ENCODE results near the gene NFIX.
"Not testable (repeated sequence)": the region's sequence is repeated elsewhere in the genome, so short reads cannot be mapped to it uniquely, and the experiment has no call there.

The NFIX gene

DNA sequence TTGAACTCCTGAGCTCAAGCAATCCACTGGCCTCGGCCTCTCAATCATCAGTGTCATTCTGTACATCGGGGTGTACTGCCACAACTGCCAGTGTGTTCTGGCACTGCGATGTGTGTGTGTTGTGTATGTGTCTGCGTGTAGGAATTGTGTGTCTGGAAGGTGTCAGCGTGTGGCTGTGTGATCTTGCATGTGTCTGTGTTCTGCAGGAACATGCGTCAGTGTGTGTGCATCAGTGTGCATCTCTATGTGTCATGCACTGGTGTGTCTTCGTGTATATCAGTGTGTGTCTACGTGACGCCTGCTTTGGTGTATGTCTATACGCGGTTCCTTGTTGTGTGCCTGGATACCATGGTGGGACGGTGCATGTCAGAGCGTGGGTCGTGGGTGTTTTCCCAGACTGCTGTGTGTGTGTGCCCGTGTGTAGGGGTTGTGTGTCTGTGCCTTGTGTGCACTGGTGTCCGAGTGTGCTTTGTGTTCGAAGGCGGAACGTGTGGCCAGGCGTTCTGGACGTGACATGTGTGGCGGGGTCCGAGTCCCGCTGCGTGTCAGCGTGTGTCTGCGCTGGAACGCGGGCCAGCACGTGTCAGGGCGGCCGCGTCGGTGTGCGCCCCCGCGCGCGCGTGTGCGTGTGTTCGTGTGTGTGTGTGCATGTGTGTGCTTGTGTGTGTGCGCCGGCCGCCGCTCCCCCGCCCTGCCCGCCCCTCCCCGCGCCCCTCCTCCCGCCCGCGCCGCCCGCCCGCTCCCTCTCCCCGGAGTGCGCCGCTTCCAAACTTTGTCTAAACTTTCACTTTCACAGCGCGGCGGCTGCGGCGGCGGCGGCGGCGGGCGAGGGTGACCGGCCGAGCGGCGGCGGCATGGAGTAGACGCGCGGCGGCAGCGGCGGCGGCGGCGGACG lies at the start of gene NFIX:
Gene NFIX, plus strand, starts transcription at position 775 of the 895 bp plus-strand sequence. CDS start 363 bp downstream, outside the sequence.
- no peak for DNase-seq (ENCODE audit: low read depth)

DNA sequence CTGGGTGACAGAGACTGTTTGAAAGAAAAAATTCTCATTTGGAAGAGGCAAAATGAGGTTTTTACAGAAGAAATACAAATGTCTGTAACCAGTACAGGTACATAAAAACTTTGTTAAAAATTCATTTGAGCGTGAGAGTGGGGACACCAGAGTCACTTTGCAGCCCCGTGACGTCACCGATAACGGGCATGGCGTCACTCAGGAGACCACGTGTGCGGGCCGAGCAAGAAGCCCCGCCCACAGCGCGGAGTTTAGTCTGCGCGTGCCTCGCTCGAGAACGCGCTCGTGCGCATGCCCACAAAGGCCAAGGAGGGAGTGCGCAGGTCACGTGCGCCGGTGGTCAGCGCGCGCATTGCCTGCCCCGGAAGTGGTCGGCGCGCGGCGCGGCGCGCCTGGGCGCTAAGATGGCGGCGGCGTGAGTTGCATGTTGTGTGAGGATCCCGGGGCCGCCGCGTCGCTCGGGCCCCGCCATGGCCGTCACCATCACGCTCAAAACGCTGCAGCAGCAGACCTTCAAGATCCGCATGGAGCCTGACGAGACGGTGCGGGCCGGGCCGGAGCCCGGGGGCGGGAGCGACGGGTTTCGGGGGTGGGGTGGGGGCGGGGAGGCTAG lies 49.7 kb upstream of the NFIX start, which contains the start of gene RAD23A:
Gene RAD23A, plus strand, starts transcription at position 384 of the 613 bp plus-strand sequence. Its CDS starts 87 bp downstream, at position 471.
- peak; percentile 94 for DNase-seq (ENCODE audit: low read depth)

DNA sequence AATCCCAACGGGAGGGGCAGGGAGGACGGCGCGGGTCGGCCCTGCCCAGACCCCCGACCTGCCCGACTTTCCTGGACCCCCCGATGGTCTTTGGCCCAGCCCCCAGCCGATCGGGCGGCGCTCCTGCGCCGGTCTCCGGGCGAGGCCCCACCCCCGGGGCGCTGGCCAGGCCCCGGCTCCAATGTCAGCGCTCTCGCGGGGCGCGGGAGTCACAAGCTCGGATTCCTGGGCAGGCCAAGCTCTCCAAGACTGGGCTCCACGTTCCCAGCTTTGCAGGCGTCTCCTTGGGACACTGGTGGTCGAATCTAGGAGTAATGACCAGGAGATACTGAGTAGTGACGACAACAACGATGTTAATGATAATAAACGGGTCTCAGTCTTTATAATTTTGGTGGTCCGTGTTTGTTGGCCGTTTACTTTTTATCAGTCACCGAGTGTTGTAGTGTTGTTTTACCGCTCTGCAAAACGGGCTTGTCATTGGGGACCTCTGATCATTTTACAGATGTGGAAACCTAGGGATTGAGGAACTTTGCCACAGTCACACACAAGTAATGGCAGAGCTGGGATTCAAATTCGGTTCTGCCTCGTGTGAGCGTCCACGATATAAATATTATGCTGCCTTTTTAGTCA lies 49.1 kb upstream of the NFIX start:
- no peak for DNase-seq (ENCODE audit: low read depth)

DNA sequence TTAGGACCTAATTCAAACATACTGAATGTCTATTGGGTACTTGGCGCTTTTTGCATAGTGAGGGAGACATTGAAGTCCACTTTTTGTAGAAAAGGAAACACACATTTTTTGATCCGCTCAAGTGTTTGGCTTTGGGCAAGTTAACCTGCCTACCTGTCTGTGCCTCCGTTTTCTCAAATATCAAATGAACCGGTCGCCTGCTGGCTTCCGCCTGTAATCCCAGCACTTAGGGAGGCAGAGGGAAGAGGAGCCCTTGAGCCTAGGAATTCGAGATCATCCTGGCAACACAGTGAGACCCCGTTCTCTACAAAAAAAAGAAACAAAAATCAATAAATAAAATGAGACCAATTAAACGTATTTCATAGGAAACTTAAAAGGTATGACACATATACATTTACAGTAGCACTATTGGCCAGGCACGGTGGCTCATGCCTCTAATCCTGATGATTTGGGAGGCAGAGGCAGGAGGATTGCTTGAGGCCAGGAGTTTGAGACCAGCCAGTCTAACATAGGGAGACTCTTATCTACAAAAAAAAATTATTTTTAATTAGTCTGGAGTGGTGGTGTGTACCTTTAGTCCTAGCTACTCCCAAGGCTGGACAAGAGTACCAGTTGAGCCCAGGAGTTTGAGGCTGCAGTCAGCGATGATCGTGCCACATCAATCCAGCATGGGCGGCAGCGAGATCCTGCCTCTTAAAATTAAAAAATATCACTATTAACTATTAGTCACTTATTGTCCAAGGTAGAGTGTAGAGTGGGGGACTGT lies 48.4 kb upstream of the NFIX start:
- no peak for DNase-seq (ENCODE audit: low read depth)

GRCh38 chr19:12947702-12948611 lies 47.3 kb upstream of the NFIX start:
- DNase-seq (ENCODE audit: low read depth), result no peak

- no peak for DNase-seq (ENCODE audit: low read depth)
These were observed 46.5 kb upstream of the NFIX start for GRCh38 chr19:12948612-12949362.

DNA sequence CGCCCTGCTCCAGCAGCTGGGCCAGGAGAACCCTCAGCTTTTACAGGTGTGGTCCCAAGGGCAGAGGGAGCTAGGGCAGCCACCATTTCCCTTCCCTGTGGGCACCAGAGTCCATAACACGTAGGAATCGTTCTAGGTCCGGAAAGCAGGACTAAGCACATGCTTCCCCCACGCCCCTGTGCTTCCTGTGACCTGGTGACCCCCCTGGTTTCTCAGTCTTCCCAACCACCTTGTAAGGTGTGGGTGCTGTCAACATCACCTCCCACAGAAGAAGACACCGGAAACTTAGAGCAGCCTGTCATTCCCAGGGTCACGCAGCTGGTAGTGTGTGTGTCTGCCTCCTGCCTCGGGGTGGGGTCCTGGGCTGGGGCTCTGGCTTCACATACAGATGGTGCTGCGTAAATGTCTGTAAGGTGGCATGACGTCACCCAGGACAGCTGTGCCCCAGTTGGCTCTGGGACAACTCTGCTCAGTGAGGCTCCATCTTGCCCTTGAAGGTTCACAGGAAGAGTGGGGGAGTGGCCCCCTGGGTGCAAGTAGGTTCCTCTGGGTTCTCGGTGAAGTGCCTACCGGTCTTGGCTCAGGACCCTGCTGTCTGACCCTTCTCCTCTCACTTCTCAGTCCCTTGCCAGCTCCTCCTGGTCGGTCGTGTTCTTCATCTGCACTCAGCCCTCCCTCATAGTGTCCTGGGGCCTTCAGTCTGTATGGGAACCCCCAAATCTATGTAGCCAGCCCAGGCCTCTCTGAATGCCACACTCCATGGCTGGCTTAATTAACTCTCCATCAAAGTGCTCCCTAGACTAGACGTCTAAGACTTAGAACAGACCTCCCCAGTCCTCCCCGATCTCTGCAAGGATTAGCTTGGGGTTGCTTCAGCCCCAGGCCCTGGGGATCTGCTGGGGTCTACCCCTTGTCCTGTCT lies 45.7 kb upstream of the NFIX start:
- DNase-seq (ENCODE audit: low read depth), result no peak

DNA sequence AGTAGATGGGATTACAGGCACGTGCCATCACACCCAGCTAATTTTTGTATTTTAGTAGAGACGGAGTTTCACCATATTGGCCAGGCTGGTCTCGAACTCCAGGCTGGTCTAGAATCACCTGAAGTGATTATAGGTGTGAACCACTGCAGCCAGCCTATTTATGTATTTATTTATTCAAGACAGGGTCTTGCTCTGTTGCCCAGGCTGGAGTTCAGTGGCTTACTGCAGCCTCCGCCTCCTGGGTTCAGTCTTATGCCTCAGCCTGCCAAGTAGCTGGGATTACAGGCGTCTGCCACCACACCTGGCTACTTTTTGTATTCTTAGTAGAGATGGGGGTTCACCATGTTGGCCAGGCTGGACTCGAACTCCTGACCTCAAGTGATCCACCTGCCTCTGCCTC lies 43.2 kb upstream of the NFIX start:
- not testable (repeated sequence) for DNase-seq (ENCODE audit: low read depth)

DNA sequence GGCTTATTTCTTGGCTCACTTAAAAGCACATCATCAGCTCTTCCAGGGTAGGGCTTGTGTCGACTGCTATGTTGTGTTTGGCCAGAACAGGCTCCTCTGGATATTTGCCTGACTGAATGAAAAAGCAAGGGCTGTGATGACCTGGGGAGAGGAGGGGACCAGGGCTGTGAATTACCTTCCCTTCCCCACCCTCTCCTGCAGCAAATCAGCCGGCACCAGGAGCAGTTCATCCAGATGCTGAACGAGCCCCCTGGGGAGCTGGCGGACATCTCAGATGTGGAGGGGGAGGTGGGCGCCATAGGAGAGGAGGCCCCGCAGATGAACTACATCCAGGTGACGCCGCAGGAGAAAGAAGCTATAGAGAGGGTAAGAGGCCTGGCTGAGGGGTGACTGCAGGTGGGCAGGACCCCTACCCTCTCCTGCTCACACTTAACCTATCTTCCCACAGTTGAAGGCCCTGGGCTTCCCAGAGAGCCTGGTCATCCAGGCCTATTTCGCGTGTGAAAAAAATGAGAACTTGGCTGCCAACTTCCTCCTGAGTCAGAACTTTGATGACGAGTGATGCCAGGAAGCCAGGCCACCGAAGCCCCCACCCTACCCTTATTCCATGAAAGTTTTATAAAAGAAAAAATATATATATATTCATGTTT lies 42.7 kb upstream of the NFIX start:
- no peak for DNase-seq (ENCODE audit: low read depth)

DNA sequence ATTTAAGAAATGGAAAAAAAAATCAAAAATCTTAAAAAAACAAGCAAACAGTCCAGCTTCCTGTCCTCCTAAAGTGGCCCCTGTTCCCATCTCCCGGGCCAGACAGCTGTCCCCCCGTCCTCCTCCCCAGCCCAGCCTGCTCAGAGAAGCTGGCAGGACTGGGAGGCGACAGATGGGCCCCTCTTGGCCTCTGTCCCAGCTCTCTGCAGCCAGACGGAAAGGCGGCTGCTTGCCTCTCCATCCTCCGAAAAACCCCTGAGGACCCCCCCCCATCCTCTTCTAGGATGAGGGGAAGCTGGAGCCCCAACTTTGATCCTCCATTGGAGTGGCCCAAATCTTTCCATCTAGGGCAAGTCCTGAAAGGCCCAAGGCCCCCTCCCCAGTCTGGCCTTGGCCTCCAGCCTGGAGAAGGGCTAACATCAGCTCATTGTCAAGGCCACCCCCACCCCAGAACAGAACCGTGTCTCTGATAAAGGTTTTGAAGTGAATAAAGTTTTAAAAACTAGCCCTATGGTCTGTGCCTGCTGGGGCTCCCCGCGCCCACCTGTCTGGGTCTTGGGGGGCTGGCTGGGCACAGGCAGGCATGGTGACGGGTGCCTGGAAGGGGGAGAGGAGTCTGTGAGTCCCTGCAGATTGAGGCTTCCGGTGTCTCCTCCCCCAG lies 42.0 kb upstream of the NFIX start:
- DNase-seq (ENCODE audit: low read depth), result no peak

GRCh38 chr19:12953799-12954611 lies 41.3 kb upstream of the NFIX start:
- no peak for DNase-seq (ENCODE audit: low read depth)

DNA sequence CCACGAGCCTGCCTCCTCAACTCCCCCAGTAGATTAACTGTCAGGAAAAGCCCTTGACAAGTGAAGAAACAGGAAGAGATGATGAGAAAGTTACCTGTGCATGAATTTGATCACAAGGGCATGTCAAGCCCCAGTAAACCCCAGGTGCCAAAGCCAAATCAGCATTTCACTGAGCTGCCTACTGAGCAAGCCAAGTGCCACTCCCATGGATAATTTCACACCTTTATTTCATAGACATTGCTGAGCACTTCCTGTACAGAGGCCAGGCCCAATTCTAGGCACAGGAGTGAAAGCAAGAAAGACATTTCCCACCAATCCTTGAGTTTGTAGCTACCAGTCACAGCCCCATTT lies 40.7 kb upstream of the NFIX start:
- DNase-seq (ENCODE audit: low read depth), result no peak

DNA sequence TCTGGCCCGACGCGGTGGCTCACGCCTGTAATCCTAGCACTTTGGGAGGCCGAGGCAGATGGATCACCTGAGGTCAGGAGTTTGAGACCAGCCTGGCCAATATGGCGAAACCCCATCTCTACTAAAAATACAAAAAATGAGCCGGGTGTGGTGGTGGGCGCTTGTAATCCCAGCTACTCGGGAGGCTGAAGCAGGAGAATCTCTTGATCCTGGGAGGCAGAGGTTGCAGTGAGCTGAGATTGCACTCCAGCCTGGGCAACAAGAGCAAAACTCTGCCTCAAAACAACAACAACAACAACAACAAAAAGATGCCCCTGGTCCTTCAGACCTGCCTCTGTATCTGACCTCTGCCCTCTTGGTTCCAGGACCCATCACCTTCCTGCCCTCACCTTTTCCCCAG lies 39.7 kb upstream of the NFIX start:
- DNase-seq (ENCODE audit: low read depth), result not testable (repeated sequence)

GRCh38 chr19:12955996-12956395 lies 39.3 kb upstream of the NFIX start:
- DNase-seq (ENCODE audit: low read depth), result no peak

GRCh38 chr19:12956446-12957388 lies 38.6 kb upstream of the NFIX start, which contains the start of gene GADD45GIP1:
Gene GADD45GIP1, minus strand, starts transcription at chr19:12957223. Its CDS starts 11 bp downstream, at chr19:12957212.
- peak; percentile 62 for DNase-seq (ENCODE audit: low read depth)

DNA sequence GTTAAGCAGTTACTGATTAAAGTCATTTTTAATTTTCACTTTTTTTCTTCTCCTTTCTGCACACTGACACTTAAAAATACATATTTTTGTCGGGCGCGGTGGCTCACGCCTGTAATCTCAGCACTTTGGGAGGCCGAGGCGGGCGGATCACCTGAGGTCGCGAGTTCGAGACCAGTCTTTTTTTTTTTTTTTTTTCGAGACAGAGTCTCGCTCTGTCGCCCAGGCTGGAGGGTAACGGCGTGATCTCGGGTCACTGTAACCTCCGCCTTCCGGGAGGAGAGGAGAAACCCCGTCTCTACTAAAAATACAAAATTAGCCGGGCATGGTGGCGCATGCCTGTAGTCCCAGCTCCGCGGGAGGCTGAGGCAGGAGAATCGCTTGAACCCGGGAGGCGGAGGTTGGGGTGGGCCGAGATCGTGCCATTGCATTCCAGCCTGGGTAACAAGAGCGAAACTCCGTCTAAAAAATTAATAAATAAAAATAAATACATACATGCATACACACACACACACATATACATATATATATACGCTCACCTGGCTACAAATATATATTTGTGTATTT lies 37.8 kb upstream of the NFIX start:
- not testable (repeated sequence) for DNase-seq (ENCODE audit: low read depth)
